Trophoblast cell (in vitro differentiated cells and primary cell): ENCODE measurements around the gene TNFSF4.

Source experiments
- DNase-seq, 2 donors: peaks; one replicate each; pipeline ENCODE4 v3.0.0-alpha.2; 2016
- H2AFZ ChIP-seq: 2 replicates; pipeline ENCODE4 v1.6.1; 2013; ENCODE audit warnings: low read length, moderate library complexity, mild to moderate bottlenecking; ENCODE audit not compliant: insufficient read depth, poor library complexity
- H2AK5ac ChIP-seq: 2 replicates; pipeline ENCODE4 v1.6.1; 2013; ENCODE audit warnings: mild to moderate bottlenecking, low read length
- H2BK120ac ChIP-seq: 2 replicates; pipeline ENCODE4 v1.6.1; 2013; ENCODE audit warnings: low read length, mild to moderate bottlenecking, moderate library complexity; ENCODE audit not compliant: insufficient read depth, poor library complexity
- H2BK12ac ChIP-seq: 2 replicates; pipeline ENCODE4 v1.6.1; 2013; ENCODE audit warnings: mild to moderate bottlenecking, low read length, moderate library complexity
- H2BK5ac ChIP-seq: 2 replicates; pipeline ENCODE4 v1.6.1; 2013; ENCODE audit warnings: low read length, low read depth, moderate library complexity, mild to moderate bottlenecking; ENCODE audit not compliant: poor library complexity
- H3K14ac ChIP-seq: 2 replicates; pipeline ENCODE4 v1.6.1; 2013; ENCODE audit warnings: mild to moderate bottlenecking, low read length
- H3K18ac ChIP-seq: 2 replicates; pipeline ENCODE4 v1.6.1; 2013; ENCODE audit warnings: mild to moderate bottlenecking, low read length
- H3K23ac ChIP-seq: 2 replicates; pipeline ENCODE4 v1.6.1; 2013; ENCODE audit warnings: low read length
- H3K27ac ChIP-seq: 2 replicates; pipeline ENCODE4 v1.5.1; 2013; ENCODE audit warnings: low read depth, mild to moderate bottlenecking, inconsistent platforms, low read length, moderate library complexity
- H3K27me3 ChIP-seq: 2 replicates; pipeline ENCODE4 v1.6.1; 2013; ENCODE audit warnings: inconsistent platforms, mild to moderate bottlenecking, low read length, moderate library complexity; ENCODE audit not compliant: insufficient read depth
- H3K36me3 ChIP-seq, 2 experiments: 1 replicate in 1 of 2; 2 replicates in 1 of 2; pipeline ENCODE4 v1.6.1; 2013; ENCODE audit warnings: low read length in 2 of 2, mild to moderate bottlenecking in 2 of 2, moderate library complexity in 1 of 2; ENCODE audit not compliant: insufficient read depth in 2 of 2, control insufficient read depth in 1 of 2
- H3K4ac ChIP-seq: 2 replicates; pipeline ENCODE4 v1.6.1; 2013; ENCODE audit warnings: low read depth, mild to moderate bottlenecking, low read length, moderate library complexity
- H3K4me1 ChIP-seq, 2 experiments: 1 replicate in 1 of 2; 2 replicates in 1 of 2; pipeline ENCODE4 v1.6.1; 2013; ENCODE audit warnings: low read length in 2 of 2, mild to moderate bottlenecking in 2 of 2, moderate library complexity in 1 of 2; ENCODE audit not compliant: insufficient read depth in 2 of 2, control insufficient read depth in 1 of 2
- H3K4me2 ChIP-seq: 2 replicates; pipeline ENCODE4 v1.6.1; 2013; ENCODE audit warnings: inconsistent platforms, mild to moderate bottlenecking, low read length, moderate library complexity
- H3K4me3 ChIP-seq: 2 replicates; pipeline ENCODE4 v1.5.1; 2013; ENCODE audit warnings: mild to moderate bottlenecking, low read depth, low read length, inconsistent platforms
- H3K79me1 ChIP-seq: one replicate; pipeline ENCODE4 v1.6.1; 2013; ENCODE audit warnings: low read length
- H3K79me2 ChIP-seq: 2 replicates; pipeline ENCODE4 v1.6.1; 2013; ENCODE audit warnings: low read length, mild to moderate bottlenecking; ENCODE audit not compliant: control insufficient read depth, insufficient read depth, poor library complexity
- H3K9ac ChIP-seq: 2 replicates; pipeline ENCODE4 v1.6.1; 2013; ENCODE audit warnings: mild to moderate bottlenecking, low read length
- H3K9me3 ChIP-seq: 2 replicates; pipeline ENCODE4 v1.6.1; 2013; ENCODE audit warnings: low read depth, mild to moderate bottlenecking, control low read depth, inconsistent platforms, low read length; ENCODE audit not compliant: insufficient read depth
- H4K12ac ChIP-seq: 2 replicates; pipeline ENCODE4 v1.6.1; 2013; ENCODE audit warnings: low read depth, mild to moderate bottlenecking, low read length, moderate library complexity
- H4K8ac ChIP-seq: 2 replicates; pipeline ENCODE4 v1.6.1; 2013; ENCODE audit warnings: low read depth, mild to moderate bottlenecking, low read length, moderate library complexity
- H4K91ac ChIP-seq: one replicate; pipeline ENCODE4 v1.6.1; 2013; ENCODE audit warnings: low read depth, mild to moderate bottlenecking, low read length, moderate library complexity
- whole genome bisulfite sequencing: extraction: QIAGEN DNeasy Blood & Tissue Kit; methylation state at CpG from one replicate; pipeline ENCODE4 v1.1.7; 2013; ENCODE audit warnings: missing lambda C conversion rate; ENCODE audit not compliant: insufficient read length, insufficient coverage; ENCODE audit errors: extremely low coverage; 5-methylcytosine and 5-hydroxymethylcytosine counted together

The TNFSF4 gene

DNA sequence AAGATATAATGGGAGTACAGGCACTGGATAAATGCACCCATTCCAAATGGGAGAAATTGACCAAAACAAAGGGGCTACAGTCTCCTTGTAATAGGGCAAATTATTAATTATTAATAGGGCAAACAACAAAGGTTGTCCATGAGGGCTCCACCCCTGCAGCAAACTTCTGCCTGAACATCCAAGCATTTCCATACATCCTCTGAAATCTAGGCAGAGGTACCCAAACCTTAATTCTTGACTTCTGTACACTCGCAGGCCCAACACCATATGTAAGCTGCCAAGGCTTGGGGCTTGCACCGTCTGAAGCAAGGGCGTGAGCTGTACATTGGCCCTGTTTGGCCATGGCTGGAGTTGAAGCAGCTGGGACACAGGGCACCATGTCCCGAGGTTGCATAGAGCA, 33.7 kb downstream of the TNFSF4 start:
- no peaks in the 10 kb centered on the region for H3K36me3 ChIP-seq
- no peak overlapping the region for H2BK5ac ChIP-seq
- H4K12ac ChIP-seq, result no peak overlapping the region
- no peak overlapping the region for H2BK12ac ChIP-seq
- no peak overlapping the region for H2BK120ac ChIP-seq
- no peak overlapping the region for H4K91ac ChIP-seq
- no peak overlapping the region for H4K8ac ChIP-seq
- no peak overlapping the region for H2AFZ ChIP-seq
- H2AK5ac ChIP-seq, result no peak overlapping the region
- H3K4ac ChIP-seq, result no peak overlapping the region
- H3K27ac ChIP-seq, result no peak overlapping the region
- H3K4me3 ChIP-seq, result no peak overlapping the region
- H3K4me1 ChIP-seq, result no peaks in the 10 kb centered on the region
- no peaks in the 10 kb centered on the region for H3K79me1 ChIP-seq
- no CpG with 5 or more reads among the region's 4 CpGs for WGBS
- H3K79me2 ChIP-seq, result no peaks in the 10 kb centered on the region
- no peak overlapping the region for H3K23ac ChIP-seq
- no peak overlapping the region for H3K18ac ChIP-seq
- H3K4me2 ChIP-seq, result no peak overlapping the region
- no peaks in the 10 kb centered on the region for H3K27me3 ChIP-seq
- no peak overlapping the region for H3K9ac ChIP-seq
- peaks cover 11% of the 10 kb centered on the region for H3K9me3 ChIP-seq
- no peak for DNase-seq
- no peak overlapping the region for H3K14ac ChIP-seq

DNA sequence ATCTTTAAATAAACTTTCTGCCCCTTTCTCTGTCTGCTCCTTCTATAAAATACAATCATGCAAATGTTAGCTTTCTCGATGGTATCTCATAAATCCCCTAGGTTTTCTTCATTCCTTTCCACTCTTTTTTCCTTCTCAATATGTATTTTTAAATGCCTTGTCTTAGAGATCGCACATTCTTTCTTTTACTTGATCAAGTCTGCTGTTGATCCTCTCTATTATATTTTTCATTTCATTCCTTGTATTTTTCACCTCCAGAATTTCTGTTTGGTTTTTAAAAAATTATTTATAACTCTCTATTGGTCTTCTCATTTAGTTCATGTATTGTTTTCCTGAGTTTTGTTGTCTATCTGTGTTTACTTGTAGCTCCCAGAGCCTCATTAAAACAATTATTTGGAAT, 36.0 kb downstream of the TNFSF4 start:
- Histone ChIP-seq H3K4me2 (no peak overlapping the region), H3K4ac (no peak overlapping the region), H3K36me3 (no peaks in the 10 kb centered on the region), H2BK5ac (no peak overlapping the region), H2BK12ac (no peak overlapping the region), H3K79me2 (no peaks in the 10 kb centered on the region), H3K27ac (no peak overlapping the region), H4K91ac (no peak overlapping the region), H3K4me1 (no peaks in the 10 kb centered on the region), H3K9ac (no peak overlapping the region), H4K8ac (no peak overlapping the region), H3K14ac (no peak overlapping the region), H3K27me3 (no peaks in the 10 kb centered on the region), H3K4me3 (no peak overlapping the region), H3K18ac (no peak overlapping the region), H3K9me3 (peaks cover 11% of the 10 kb centered on the region), H4K12ac (no peak overlapping the region), H2AK5ac (no peak overlapping the region), H2BK120ac (no peak overlapping the region), H3K23ac (no peak overlapping the region), H2AFZ (no peak overlapping the region), H3K79me1 (no peaks in the 10 kb centered on the region)
- no CpG with 5 or more reads among the region's 2 CpGs for WGBS
- no peak for DNase-seq

DNA sequence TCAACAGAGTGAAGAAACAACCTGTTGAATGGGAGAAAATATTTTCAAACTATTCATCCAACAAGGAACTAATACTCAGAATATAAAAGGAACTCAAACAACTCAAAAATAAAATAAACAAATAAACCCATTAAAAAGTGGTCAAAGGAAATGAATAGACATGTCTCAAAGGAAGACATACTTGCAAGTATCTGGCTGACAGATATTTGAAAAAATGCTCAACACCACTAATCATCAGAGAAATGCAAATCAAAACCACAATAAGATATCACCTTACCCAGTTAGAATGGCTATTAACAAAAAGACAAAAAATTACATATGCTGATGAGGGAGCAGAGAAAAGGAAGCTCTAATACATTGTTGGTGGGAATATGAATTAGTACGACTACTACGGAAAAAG, 38.2 kb downstream of the TNFSF4 start:
- no CpG with 5 or more reads among the region's 2 CpGs for WGBS
- Histone ChIP-seq H2AK5ac (no peak overlapping the region), H3K4me1 (no peaks in the 10 kb centered on the region), H2AFZ (no peak overlapping the region), H4K8ac (no peak overlapping the region), H3K9ac (no peak overlapping the region), H2BK120ac (no peak overlapping the region), H4K91ac (no peak overlapping the region), H3K27ac (no peak overlapping the region), H3K36me3 (no peaks in the 10 kb centered on the region), H2BK12ac (no peak overlapping the region), H2BK5ac (no peak overlapping the region), H3K4ac (no peak overlapping the region), H3K4me2 (no peak overlapping the region), H3K27me3 (no peaks in the 10 kb centered on the region), H3K79me1 (no peaks in the 10 kb centered on the region), H3K79me2 (no peaks in the 10 kb centered on the region), H3K9me3 (peaks cover 11% of the 10 kb centered on the region), H3K14ac (no peak overlapping the region), H4K12ac (no peak overlapping the region), H3K4me3 (no peak overlapping the region), H3K18ac (no peak overlapping the region), H3K23ac (no peak overlapping the region)
- DNase-seq, result no peak

DNA sequence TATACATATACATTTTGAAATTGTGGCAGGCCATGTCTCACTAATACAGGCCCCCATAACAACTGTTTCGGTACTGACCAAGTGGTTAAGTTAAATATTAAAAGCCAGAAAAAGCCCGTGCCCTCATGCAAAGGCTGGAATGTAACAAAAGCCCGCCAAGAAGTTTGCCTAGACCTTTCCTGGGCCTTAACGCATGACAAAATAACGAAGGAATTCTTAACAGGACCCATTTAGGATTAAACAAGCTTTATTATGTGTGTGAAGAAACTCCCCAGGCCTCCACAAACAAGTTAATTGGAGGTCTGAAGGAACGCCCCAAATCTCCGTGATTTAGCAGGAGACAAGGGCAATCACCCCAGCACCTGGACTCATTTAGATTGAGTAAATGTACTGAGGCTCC, 42.4 kb downstream of the TNFSF4 start:
- Histone ChIP-seq H3K4me2 (no peak overlapping the region), H3K79me1 (no peaks in the 10 kb centered on the region), H4K12ac (no peak overlapping the region), H3K79me2 (no peaks in the 10 kb centered on the region), H3K18ac (no peak overlapping the region), H3K4ac (no peak overlapping the region), H3K4me3 (no peak overlapping the region), H3K9ac (no peak overlapping the region), H2BK5ac (no peak overlapping the region), H4K8ac (no peak overlapping the region), H3K14ac (no peak overlapping the region), H2AFZ (no peak overlapping the region), H3K4me1 (no peaks in the 10 kb centered on the region), H2AK5ac (no peak overlapping the region), H3K36me3 (no peaks in the 10 kb centered on the region), H2BK120ac (no peak overlapping the region), H3K27me3 (no peaks in the 10 kb centered on the region), H4K91ac (no peak overlapping the region), H3K27ac (no peak overlapping the region), H2BK12ac (no peak overlapping the region), H3K23ac (no peak overlapping the region), H3K9me3 (no peaks in the 10 kb centered on the region)
- DNase-seq, result no peak
- no CpG with 5 or more reads among the region's 7 CpGs for WGBS
